Activated CD4-positive, alpha-beta T cell treated with anti-CD3 and anti-CD28 coated beads for 24 hours (primary cell): ENCODE measurements around the gene ILDR1.

Experiments used
- DNase-seq, 2 donors: peaks; one replicate each; pipeline ENCODE4 v3.0.0-alpha.2; 2020; ENCODE audit warnings: low read depth in 2 of 2

Gene ILDR1

GRCh38 chr3:122019493-122019892 lies 2.6 kb downstream of the ILDR1 start:
- no peak for DNase-seq

GRCh38 chr3:122014741-122015140 lies 7.3 kb downstream of the ILDR1 start:
- DNase-seq, result no peak

DNA sequence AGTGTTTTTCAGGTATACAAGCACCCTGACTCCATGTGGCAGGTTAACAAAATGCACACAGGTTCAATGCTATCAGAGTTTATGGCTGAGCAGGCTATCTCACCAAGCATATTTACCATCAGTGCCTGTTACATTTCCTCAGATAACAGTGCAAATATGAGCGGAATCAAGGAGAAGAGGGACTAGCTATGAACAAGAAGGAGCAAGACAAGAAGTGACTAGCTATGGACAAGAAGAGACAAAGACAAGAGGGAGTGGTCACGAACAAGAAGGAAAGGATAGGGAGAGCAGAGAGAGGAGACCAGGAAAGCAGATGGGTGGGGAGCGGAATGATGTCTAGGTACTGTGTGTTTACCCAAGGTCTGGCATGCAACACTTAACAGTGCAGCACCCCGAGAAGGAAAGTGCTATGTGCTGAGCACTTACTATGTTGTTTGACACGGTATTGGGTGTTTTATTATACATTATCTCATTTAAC lies 8.6 kb downstream of the ILDR1 start:
- DNase-seq, result no peak

- DNase-seq, result no peak
Measured at GRCh38 chr3:122012821-122013220, 9.2 kb downstream of the ILDR1 start.

- no peak for DNase-seq
Measured at GRCh38 chr3:122011396-122011795, 10.7 kb downstream of the ILDR1 start.

DNA sequence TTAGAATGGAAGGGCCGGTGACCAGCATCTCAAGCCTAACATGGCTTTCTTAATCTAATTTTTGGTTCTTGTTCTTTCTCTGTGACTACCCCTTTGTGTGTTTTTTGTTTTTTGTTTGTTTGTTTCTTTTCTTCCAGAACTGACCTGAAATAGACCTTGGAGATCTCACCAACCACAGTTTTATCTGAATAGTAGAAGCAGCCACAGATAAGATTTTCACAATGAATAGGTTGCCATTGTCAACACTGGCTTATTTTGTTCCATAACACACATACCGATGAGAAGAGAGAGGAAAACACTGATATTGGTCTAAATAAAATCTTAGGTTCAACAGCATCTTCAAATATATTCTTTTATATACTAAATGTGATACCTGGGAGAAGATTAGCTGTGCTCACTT lies 11.5 kb downstream of the ILDR1 start:
- no peak for DNase-seq

- DNase-seq, result no peak
Measured at GRCh38 chr3:122008166-122008565, 13.9 kb downstream of the ILDR1 start.

DNA sequence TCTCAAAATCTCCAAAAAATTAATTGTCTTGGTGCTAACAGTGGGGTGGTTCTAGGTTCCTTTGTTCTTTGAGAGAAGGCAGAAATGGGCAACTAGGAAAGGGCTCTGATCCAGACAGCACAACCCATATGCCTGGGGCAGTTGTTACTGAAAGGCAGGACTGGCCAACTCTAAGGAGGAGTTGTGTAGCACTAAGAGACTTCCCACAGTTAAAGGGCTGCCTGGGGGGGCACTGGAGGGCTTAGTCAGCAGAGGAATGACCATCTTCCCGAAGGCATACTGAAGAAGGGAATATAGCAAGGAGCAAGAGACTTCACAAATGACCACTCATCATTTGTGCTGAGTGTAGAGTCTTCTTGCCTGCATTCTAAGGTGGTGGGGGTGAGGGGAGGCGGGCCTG lies 15.8 kb downstream of the ILDR1 start:
- no peak for DNase-seq

DNA sequence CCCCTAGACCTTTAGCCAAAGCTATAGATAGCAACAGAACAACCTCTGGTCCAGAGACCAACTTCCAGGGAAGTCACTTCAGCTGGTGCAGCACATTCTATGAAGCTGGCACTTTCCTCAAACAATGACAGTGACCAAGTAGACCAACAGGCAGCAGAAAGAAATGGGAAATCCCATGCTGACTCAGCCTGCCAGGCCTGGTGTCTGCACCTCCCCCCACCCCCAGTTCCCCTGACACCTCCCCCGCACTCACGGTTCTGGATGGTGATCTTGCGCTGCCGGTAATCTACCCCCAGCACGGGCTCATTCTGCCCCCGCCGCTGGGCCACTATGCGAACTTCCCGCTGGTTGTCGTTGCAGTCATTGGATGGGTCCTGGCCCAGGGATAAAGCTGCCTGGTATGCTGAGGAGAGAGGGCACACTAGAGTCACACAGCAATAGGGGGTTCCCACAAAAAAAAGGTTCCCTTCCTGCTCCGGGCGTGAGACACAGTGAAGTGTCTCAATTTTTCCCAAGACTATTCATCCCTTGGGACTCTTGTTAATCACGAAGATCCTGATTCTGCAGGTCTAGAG lies 17.0 kb downstream of the ILDR1 start:
- DNase-seq, result peak in 1 of 2 donors; percentile 5

DNA sequence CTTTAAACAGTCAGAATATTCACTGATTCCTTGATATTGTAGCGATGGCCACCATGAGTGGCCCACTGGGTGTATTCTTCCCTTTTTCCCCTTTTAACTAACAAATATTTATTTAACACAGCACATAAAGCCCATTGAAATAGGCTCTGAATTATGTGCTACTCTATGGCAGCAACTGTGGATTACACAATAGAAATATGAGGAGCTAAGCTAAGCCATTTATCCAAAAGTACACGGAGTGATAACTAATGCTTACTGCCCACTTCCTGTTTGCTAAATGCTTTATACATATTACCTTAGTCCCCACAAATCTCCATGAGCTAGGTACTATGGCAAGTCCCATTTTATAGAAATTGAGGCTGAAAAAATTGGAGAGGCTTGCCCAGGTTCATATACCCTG lies 17.9 kb downstream of the ILDR1 start:
- no peak for DNase-seq

DNA sequence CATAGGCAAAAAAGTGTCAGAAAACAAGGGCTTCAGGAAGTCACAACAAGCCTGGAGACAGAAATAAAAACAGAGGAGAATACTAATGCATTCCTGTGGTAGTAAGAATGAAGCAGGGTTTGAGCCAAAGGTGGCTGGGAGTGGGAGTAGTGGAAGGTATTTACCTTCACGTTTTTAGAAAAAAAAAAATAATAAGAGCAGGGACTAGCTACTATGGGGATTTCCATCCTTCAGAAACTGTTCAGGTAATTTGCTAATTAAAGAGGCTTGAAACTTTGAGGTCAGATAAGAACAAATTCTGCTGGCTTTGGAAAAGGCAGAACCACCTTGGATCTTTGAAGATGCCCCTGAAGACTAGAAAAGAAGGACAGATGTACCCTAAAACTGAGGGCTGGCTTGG lies 18.4 kb downstream of the ILDR1 start:
- DNase-seq, result no peak

- no peak for DNase-seq
Measured at GRCh38 chr3:122003112-122003511, 18.9 kb downstream of the ILDR1 start.

DNA sequence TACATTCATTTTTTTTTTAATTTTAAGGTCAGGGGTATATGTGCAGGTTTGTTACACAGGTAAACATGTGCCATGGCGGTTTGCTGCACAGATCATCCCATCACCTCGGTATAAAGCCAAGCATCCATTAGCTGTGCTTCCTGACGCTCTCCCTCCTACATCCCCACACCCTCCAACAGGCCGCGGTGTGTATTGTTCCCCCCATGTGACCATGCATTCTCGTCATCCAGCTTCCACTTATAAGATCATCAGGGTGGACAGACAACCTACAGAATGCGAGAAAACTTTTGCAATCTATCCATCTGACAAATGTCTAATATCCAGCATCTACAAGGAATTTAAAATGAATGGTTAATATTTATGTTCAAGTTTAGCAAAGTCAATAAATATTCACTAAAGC lies 19.4 kb downstream of the ILDR1 start:
- no peak for DNase-seq

DNA sequence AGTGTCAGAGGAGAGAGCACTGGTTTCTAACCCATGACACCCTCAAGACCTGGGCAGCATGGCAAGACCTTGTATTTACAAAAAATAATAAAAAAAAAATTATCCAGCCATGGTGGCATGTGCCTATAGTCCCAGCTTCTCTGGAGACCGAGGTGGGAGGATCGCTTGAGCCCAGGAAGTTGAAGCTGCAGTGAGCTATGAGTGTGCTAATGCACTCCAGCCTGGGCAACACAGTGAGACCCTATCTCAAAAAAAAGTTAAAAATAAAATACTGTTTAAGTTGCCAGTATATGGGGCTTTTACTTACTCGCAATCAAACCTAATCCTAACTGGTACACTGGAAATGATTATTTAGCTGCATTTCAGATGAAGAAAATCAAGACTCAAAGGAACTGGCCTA lies 20.2 kb downstream of the ILDR1 start:
- no peak for DNase-seq

DNA sequence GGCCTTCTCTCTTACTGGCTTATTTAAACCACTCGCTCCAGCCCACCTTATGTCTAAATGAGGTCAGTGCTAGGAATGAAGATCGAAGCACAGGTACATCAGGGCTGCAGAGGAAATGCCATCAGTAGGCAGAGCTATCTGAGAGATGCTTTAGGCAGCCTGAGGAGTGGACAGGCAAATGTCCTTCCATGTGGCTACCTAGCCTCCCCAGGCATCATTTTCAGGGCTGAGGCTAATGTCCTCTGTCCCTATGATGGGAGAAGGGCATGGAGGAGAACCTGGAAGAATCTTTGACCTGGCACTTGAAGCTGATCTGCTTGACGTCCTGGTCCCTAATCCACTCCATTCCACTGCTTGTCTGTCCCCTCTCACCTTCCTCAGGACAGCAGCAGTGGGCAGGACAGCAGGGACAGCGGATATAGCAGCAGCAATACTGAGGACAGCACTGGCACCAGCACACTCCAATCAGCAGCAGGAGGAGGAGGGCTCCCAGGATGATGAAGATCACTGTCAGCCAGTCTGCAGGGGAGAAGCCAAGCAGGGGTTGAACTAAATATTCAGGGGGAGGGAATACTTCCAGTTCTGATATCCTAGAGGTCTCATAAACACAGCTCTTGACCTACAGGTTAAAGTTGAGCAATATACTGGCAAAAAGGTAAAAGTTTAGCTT lies 21.0 kb downstream of the ILDR1 start:
- DNase-seq, result no peak

GRCh38 chr3:121999931-122000330 lies 22.1 kb downstream of the ILDR1 start:
- no peak for DNase-seq

DNA sequence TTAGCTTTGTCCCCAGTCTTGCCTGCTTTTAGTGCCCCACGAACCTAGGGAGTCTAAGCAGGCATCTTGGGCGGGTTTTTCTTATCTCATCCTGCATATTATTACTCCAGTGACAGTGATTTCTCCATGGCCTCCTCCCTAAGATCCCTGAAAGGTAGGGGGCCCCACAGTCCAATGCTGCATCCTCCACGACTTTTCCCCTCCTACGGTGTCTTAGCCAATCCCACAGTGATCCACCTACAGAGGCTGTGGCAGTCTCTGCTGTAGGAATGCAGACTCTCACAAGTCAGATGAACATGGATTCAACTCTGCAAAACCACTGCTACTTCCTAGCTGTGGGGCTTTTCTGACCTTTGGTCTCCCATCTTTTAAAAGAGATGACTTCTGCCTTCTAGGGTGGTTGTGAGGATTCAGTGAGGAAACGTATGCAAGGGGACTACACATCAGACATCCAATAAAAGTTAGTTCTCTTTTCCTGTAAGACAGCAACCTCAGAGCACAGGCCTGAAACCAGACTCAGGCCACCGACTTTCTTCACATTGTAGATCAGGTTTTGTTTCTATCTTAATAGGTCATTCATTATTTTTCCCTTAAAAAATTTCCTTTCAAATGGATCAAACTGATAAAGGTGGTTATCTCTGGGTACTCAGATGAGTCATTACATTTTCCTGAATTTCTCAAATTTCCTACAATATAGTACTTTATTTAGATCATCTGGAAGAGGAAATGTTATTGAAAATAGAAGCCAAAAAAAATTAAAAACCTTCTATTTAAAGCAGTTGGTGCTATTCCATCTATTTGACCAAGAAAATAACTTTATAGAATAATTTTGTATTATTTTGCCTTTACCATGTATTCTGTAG lies 23.2 kb downstream of the ILDR1 start:
- no peak for DNase-seq

DNA sequence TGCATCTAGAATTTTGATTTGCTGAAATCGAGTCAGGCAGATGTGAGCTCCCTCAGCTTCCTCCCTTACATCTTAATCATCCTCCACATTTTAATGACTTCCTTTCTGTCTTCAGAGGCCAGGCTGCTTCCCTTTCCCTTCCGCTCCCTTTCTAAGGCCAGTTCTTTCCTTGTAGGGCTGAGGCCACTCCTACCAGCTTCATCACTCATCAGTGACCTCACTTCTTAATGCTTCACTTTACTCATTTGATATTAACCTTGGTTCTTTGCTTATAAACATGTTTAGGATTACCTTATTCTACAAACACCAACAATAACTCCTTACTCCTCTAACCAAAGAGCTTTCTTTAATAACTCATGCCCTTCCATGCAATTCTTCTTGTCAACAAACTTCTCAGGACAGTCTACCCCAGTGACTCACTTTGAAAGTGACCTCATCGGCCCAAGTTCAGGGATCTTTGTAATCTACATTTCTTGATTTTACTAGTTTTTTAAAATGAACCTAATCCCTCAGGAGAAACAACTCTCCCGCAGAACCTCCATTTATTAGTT lies 23.9 kb downstream of the ILDR1 start:
- DNase-seq, result no peak

DNA sequence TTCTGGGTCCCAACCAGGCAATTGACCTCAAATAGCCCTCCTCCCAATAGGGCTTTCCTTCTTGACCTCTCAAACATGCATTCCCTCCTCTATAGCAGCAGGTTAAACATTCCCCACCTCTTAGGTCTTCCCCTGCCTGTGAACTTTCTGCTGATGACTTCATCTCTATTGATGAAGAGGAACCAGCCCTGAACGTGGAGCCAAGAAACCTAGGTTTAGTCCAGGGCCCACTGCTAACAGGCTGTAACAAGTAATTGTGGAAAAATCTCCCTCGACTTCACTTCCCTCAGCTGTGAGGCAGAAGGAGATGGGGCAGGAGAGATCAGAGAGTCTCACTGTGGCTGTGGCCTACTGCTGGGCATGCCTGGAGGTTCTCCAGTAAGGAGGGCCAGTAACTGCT lies 24.7 kb downstream of the ILDR1 start:
- DNase-seq, result no peak

DNA sequence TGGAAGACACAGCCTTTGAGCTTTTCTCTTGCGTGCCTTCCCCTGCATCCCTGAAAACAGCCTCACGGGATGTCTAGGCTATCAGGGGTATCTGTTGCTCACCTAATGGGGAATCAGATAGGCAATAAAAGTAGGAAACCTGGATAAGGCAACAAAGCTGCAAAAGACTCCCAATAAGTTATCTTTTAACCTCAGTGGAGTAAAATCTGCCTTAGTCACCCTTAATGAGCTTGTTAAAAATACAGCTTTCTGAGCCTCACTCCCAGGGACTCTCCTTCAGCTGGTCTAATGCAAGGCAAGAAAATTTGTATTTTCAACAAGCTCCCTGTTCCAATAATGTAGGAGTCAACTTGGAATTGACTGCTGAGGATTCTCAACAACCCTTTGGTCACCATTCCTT lies 25.6 kb downstream of the ILDR1 start:
- DNase-seq, result no peak

GRCh38 chr3:121995161-121996137 lies 26.6 kb downstream of the ILDR1 start:
- DNase-seq, result no peak
